GF-D8 (cell line): ENCODE data around the gene LUM.
"Not testable (repeated sequence)": the region's sequence is repeated elsewhere in the genome, so short reads cannot be mapped to it uniquely, and the experiment has no call there.

Experiments
- DNase-seq: peaks from one replicate; lab custom pipeline; 2025; lab: John Stamatoyannopoulos, UW

LUM gene

GRCh38 chr12:91109581-91110310 lies 1.5 kb downstream of the LUM start:
- no peak for DNase-seq

GRCh38 chr12:91109148-91109564 lies 2.1 kb downstream of the LUM start:
- no peak for DNase-seq

- DNase-seq: no peak
These were observed 3.0 kb downstream of the LUM start for GRCh38 chr12:91108196-91108755.

- DNase-seq: no peak
These were observed 5.0 kb downstream of the LUM start for GRCh38 chr12:91106283-91106682.

GRCh38 chr12:91105807-91106206 lies 5.5 kb downstream of the LUM start:
- DNase-seq: no peak

GRCh38 chr12:91104812-91105466 lies 6.4 kb downstream of the LUM start:
- no peak for DNase-seq

GRCh38 chr12:91103624-91104023 lies 7.7 kb downstream of the LUM start:
- DNase-seq: no peak

- DNase-seq: no peak
These were observed 8.2 kb downstream of the LUM start for GRCh38 chr12:91103101-91103500.

- DNase-seq: no peak
These were observed 10.4 kb downstream of the LUM start for GRCh38 chr12:91100906-91101305.

- no peak for DNase-seq
These were observed 11.5 kb downstream of the LUM start for GRCh38 chr12:91099836-91100235.

- peak; percentile 44 for DNase-seq
These were observed 12.0 kb downstream of the LUM start for GRCh38 chr12:91099341-91099740.

- DNase-seq: peak; percentile 41
These were observed 12.4 kb downstream of the LUM start for GRCh38 chr12:91098941-91099340.

- no peak for DNase-seq
These were observed 12.8 kb downstream of the LUM start for GRCh38 chr12:91098461-91098860.

GRCh38 chr12:91094957-91095356 lies 16.3 kb downstream of the LUM start:
- no peak for DNase-seq

GRCh38 chr12:91094032-91094662 lies 17.1 kb downstream of the LUM start:
- DNase-seq: no peak

GRCh38 chr12:91093341-91093740 lies 18.0 kb downstream of the LUM start:
- DNase-seq: no peak

- DNase-seq: no peak
These were observed 19.2 kb downstream of the LUM start for GRCh38 chr12:91091916-91092715.

- DNase-seq: not testable (repeated sequence)
These were observed 21.3 kb downstream of the LUM start for GRCh38 chr12:91089953-91090352.

GRCh38 chr12:91080041-91080440 lies 31.3 kb downstream of the LUM start:
- no peak for DNase-seq

- no peak for DNase-seq
These were observed 32.8 kb downstream of the LUM start for GRCh38 chr12:91078501-91078900.

GRCh38 chr12:91077228-91077954 lies 33.9 kb downstream of the LUM start:
- no peak for DNase-seq
